Activated T-cell treated with anti-CD3 and anti-CD28 coated beads for 4 hours (primary cell): ENCODE data around the gene TLCD2.
"Not testable (repeated sequence)": the region's sequence is repeated elsewhere in the genome, so short reads cannot be mapped to it uniquely, and the experiment has no call there.

ENCODE experiments used
- DNase-seq: peaks from one replicate; pipeline ENCODE4 v3.0.0-alpha.2; 2020

TLCD2 gene

DNA sequence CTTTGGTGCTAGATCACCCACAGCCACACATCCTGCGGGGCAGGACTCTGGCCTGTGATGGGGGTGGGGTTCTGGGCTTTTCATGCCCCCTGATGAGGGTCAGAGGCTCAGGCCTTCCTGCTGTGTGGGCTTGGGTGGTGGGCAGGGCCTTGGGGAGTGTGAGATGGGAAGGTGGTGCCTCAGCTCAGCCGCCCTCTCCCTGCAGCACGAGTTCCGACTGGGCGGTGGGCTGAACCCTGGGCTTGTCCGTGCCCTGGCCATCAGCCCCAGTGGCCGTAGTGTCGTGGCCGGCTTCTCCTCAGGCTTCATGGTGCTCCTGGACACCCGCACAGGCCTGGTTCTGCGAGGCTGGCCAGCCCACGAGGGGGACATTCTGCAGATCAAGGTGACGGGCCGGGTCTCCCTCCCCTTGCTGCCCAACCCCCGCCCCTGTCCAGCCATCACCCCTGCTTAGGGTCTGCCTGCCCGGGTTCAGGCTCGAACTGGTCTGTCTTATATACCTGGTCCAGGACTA, 25.7 kb upstream of the TLCD2 start:
- DNase-seq = no peak

DNA sequence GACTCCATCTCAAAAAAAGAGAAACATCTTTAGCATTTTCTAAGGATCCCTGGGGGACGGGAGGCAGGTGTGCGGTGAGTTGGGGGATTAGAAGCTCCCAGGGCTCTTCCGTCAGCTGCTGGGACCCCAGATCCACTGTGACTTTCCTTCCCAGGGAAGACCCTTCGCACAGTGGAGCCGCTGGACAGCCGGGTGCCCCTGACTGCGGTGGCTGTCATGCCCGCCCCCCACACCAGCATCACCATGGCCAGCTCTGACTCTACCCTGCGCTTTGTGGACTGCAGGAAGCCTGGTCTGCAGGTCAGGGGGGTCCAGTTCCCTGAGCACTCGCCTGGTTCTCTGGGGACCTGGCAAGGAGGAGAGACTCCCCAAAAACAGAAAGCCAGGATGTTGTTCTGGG, 25.2 kb upstream of the TLCD2 start:
- no peak for DNase-seq

DNA sequence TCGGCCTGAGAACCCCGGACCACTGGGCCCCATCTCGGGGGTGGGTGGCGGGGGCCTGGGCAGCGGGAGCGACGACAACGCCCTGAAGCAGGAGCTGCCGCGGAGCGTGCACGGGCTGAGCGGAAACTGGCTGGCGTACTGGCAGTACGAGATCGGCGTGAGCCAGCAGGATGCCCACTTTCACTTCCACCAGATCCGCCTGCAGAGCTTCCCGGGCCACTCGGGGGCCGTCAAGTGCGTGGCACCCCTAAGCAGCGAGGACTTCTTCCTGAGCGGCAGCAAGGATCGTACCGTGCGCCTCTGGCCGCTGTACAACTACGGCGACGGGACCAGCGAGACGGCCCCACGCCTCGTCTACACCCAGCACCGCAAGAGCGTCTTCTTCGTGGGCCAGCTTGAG, 23.6 kb upstream of the TLCD2 start:
- DNase-seq = no peak

DNA sequence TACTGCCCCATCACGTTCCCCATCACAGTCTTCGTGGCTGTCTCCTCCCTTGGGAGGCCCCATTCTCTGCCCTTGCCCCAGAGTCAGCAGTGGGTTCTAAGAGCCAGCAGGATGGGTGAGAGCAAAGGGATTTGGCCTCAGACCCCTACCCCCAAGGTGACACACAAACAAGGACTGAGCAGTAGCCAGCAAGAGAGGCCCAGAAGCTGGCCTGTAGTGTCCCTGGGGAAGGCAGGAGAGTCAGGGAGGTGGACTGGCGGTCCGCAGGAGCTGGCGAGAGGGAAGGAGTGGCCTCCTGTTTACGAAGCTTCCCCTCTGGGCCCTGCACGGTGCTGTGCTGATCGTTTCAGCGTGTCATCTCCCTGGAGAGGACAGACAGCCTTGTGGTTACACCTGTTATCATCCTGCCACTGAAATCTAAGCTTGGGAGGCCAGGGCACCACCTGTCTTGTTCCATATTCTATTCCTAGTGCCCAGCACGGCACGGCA, 22.7 kb upstream of the TLCD2 start:
- no peak for DNase-seq

DNA sequence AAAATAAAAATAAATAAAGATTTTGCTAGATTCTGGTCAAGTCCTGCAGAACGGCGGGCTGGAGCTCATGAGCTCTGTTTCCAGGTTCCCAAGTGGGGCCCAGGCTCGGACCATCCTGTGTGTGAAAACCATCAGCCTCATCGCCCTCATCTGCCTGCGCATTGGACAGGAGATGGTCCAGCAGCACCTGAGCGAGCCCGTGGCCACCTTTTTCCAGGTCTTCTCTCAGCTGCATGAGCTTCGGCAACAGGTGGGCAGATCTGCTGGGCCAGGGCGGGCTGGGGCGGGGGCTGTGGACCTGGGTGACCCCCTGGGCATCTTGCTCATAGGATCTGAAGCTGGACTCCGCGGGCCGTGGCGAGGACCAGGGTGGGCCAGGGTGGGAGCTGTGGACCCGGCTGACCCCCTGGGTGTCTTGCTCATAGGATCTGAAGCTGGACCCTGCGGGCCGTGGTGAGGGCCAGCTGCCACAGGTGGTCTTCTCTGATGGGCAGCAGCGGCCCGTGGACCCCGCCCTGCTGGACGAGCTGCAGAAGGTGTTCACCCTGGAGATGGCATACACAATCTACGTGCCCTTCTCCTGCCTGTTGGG, 22.2 kb upstream of the TLCD2 start:
- DNase-seq = no peak

DNA sequence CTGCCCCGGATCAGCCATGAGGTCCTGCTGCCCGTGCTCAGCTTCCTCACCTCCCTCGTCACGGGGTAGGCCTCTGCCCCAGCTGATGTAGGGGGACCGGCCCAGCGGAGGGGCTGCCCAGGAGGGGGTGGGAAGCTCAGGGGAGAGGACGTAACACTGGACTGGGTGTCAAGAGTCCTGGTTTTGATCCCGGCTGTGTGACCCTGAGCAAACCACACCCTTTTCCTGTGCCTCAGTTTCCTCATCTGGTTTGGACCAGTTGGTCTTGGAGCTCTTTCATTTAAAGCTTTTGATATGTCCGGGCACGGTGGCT, 21.0 kb upstream of the TLCD2 start:
- no peak for DNase-seq

DNA sequence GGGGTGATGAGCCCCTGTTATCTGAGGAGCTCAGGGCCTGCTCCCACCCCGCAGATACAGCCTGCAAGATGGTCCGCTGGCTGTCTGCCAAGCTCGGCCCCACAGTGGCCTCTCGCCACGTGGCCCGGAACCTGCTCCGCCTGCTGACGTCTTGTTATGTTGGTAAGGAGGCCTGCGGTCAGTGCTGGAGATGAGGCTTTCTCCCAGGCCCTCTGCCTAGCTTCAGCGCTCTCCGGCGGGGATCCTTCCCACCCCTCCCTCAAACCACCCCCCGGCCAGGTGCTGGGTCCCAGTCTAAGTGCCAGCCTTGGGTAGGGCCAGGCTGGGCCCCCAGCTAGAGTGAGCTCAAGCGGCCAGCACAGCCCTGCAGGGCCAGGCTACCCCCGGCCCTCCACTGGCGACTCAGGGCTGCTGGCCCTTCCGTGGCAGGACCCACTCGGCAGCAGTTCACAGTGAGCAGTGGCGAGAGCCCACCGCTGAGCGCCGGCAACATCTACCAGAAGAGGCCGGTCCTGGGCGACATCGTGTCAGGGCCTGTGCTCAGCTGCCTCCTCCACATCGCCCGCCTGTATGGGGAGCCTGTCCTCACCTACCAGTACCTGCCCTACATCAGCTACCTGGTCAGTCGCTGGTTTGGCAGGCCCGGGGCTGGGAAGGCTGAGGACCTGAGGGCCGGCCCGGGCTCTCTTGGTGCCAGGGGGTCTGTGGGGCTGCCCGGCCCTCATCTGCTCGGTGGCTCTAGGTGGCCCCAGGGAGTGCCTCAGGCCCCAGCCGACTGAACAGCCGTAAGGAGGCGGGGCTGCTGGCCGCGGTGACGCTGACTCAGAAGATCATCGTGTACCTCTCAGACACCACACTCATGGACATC, 20.4 kb upstream of the TLCD2 start:
- no peak for DNase-seq

DNA sequence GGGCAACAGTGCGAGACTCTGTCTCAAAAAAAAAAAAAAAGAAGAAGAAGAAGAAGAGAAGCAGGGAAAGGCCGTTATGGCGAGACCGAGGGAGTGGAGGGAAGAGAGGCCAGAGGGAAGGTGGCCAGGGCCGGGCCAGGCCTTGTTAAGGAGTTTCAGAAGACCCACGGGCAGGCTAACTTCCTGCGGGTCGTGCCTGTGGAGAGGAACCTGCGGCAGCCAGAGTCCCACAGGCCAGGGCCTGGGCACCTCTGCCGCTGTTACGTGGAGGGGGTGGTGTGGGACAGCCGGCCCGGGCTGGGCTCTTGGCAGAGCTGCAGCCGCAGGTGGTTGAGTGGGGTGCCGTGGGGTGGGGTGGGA, 19.8 kb upstream of the TLCD2 start:
- DNase-seq = no peak

DNA sequence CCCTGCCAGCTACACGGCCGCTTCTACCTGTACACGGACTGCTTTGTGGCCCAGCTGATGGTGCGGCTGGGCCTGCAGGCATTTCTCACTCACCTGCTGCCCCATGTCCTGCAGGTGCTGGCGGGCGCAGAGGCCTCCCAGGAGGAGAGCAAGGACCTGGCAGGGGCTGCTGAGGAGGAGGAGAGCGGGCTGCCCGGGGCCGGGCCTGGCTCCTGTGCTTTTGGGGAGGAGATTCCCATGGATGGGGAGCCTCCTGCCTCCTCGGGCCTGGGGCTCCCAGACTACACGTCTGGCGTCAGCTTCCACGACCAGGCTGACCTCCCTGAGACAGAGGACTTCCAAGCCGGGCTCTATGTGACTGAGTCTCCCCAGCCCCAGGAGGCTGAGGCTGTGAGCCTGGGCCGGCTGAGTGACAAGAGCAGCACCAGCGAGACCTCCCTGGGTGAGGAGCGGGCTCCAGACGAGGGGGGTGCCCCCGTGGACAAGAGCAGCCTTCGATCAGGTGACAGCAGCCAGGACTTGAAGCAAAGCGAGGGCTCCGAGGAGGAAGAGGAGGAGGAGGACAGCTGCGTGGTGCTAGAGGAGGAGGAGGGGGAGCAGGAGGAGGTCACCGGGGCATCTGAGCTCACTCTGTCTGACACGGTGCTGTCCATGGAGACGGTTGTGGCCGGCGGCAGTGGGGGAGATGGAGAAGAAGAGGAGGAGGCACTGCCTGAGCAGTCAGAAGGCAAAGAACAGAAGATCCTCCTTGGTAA, 17.9 kb upstream of the TLCD2 start:
- no peak for DNase-seq

DNA sequence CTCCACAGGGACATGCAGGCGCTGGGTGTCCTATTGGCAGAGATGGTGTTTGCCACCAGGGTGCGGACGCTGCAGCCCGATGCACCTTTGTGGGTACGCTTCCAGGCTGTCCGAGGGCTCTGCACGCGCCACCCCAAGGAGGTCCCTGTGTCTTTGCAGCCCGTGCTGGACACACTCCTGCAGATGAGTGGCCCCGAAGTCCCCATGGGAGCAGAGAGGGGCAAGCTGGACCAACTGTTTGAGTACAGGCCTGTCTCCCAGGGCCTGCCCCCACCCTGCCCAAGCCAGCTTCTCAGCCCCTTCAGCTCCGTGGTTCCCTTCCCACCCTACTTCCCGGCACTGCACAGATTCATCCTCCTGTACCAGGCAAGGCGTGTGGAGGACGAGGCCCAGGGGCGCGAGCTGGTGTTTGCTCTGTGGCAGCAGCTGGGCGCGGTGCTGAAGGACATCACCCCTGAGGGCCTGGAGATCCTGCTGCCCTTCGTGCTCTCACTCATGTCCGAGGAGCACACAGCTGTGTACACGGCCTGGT, 17.1 kb upstream of the TLCD2 start:
- no peak for DNase-seq

DNA sequence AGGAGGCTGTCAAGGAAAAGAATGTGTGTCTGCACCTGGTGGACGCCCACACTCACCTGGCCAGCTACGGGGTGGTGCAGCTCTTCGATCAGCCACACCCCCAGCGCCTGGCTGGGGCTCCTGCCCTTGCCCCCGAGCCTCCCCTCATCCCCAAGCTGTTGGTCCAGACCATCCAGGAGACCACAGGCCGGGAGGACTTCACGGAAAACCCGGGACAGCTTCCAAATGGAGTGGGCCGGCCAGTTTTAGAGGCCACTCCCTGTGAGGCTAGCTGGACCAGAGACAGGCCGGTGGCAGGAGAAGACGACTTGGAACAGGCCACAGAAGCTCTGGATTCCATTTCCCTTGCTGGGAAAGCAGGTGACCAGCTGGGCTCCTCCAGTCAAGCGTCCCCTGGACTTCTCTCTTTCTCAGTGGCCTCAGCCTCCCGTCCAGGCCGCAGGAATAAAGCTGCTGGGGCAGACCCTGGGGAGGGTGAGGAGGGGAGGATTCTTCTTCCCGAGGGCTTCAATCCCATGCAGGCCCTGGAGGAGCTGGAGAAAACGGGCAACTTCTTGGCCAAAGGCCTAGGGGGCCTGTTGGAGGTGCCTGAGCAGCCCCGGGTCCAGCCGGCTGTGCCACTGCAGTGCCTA, 16.6 kb upstream of the TLCD2 start:
- no peak for DNase-seq

DNA sequence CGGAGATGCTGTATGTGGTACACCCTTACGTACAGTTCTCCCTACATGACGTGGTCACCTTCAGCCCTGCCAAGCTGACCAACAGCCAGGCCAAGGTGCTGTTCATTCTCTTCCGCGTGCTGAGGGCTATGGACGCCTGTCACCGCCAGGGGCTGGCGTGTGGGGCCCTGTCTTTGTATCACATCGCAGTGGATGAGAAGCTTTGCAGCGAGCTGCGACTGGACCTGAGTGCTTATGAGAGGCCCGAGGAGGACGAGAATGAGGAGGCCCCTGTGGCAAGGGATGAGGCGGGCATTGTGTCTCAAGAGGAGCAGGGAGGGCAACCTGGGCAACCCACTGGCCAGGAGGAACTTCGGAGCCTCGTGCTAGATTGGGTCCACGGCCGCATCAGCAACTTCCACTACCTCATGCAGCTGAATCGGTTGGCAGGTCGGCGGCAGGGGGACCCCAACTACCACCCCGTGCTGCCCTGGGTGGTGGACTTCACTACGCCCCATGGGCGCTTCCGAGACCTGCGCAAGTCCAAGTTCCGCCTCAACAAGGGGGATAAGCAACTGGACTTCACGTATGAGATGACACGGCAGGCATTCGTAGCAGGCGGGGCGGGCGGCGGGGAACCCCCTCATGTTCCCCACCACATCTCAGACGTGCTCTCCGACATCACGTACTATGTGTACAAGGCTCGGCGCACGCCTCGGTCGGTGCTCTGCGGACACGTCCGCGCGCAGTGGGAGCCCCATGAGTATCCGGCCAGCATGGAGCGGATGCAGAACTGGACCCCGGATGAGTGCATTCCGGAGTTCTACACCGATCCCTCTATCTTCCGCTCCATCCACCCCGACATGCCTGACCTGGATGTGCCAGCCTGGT, 15.7 kb upstream of the TLCD2 start:
- DNase-seq = no peak

DNA sequence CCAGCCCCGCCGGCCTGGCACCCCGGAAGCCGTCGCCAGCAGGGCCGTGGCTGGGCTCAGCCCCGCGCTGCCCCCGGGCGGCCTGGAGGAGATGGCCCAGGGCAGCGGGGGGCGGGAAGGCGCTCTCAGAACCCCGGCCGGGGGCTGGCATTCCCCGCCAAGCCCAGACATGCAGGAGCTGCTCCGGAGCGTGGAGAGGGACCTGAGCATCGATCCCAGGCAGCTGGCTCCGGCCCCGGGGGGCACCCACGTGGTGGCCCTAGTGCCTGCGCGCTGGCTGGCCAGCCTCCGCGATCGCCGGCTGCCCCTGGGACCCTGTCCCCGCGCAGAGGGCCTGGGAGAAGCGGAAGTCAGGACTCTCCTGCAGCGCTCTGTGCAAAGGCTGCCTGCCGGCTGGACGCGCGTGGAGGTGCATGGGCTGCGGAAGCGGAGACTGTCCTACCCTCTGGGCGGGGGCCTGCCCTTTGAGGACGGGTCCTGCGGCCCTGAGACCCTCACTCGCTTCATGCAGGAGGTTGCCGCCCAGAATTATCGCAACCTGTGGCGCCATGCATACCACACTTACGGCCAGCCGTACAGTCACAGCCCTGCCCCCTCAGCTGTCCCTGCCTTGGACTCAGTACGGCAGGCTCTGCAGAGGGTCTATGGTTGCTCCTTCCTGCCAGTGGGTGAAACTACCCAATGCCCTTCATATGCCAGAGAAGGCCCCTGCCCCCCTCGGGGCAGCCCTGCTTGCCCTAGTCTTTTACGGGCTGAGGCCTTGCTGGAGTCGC, 14.9 kb upstream of the TLCD2 start:
- DNase-seq = no peak

DNA sequence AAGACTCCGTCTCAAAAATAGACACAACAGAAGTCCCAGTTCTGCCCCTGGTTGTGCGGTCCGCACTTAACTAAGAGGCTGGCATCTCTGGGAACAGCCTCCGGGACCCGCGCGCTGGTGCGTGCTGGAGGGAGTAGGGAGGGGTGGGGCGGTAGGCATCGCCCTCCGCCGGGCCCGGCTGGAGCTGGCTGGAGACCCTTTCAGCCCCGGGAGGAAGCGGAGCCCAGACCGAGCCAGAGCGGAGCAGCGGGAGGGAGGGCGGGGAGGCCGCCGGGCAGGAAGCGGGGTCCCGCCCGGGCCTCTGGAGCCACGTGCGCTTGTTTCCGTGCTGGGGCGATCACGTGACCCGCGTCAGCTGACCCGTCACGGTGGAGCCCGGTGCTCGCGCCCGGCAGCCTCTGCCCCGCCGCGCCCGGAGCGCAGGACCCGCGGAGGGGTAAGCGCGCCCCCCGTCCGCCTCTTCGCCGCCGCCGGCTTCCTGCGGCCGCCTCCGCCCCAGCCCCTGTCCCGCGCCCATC, 14.2 kb upstream of the TLCD2 start, which contains the start of gene WDR81:
TSS of gene WDR81 (plus strand) at position 354 of the 518 bp plus-strand sequence. CDS start 256 bp downstream, outside the sequence.
- peak; percentile 76 for DNase-seq

DNA sequence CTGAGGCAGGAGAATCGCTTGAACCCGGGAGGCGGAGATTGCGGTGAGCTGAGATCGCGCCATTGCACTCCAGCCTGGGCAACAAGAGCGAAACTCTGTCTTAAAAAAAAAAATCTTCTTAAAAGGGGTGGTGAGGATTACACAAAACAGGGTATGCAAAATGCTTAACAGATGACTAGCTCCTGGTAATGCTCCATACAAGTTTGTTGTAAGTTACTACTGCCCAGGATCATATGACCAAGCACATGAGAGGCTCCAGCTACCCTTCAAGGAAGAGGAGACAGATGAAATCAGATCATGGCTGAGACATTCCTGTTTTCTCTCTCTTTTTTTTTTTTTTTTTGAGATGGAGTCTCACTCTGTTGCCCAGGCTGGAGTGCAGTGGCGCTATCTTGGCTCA, 11.8 kb upstream of the TLCD2 start:
- DNase-seq = not testable (repeated sequence)

DNA sequence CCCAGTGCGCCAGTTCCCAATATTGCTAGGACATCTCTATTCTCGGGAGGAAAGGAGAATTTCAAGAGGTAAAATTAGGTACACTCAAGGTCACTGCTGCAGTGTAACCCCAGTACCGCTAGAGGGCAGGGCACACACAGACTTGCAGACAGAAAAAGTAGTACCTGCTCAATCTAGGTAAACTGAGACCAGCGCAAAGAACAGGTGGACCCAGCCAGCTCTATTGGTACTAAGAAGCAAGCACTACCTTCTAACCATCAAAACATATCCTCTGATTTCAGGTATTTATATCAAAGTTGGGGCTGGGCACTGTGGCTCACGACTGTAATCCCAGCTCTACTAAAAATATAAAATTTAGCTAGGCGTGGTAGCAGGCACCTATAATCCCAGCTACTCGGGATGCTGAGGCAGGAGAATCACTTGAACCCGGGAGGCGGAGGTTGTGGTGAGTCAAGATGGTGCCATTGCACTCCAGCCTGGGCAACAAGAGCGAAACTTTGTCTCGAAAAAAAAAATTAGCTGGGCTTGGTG, 10.7 kb upstream of the TLCD2 start:
- peak; percentile 56 for DNase-seq

DNA sequence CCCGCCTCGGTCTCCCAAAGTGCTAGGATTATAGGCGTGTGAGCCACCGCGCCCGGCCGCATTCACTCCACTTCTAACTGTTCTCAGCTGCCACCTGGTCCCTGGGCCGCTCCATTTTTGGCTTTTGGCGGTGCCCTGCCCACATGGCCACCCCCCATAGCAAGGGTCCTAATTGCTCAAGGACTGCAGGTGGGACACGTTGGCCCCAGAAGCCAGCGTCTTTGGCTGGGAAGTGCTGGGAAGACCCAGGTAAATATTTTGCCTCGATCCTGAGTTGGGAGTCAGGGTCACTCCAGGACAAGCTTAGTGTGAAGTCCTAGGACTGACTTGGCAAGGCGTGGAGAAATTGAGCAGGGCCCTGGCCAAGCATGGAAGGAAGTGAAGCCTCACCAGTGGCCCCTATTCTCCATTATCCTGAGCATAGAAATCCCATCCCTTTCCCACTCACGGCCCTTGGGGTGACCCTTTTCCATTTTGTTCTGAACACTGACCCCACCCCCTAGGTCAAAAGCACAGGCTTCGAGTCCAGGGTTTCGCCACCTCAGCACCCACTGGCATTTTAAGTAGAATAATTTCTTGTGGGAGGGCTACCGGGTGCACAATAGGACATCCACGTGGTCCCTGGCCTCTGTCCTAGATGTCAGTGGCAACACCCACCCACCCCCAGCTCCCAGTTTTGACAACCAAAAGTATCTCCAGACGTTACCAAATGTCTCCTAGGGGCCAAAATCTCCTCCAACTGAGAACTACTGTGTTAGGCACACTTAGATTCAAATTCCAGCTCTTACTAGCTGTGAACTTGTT, 8.4 kb upstream of the TLCD2 start:
- no peak for DNase-seq

DNA sequence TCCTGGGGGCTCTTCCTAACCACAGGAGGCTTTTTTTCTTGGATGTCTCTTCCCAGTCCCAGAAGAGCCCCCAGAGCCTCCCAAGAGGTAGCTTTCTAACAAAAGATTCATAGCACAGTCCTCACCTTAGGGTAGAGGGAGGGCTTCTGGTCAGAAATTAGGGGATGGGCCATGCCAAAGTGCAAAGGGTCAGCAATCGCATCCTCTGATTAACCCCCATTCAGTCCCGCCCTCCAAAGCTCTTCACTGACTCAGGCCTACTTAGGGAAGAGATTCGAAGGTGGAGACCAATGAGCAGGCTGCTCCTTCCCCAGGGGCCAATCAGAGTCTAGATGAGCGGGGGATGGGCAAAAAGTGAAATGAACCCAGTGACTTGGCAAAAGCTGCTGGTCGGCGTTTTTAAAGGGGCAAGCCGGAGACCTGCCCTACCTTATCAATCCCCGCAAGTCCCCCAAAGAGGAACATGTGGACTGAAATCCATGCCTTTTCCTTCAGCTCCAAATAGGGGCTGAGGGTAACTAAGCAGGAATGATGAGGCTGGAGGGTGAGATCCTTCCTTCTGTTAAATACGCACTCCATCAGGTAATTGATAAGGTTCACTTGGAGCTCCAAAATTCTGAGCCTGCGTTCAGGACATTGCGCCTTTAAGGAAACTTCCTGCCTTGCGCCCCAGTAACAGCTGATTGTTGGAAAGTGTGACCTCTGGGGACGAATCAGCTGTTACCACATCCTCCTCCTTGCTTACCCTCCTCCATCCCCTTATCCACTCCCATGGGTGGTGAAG, 6.9 kb upstream of the TLCD2 start:
- peak; percentile 79 for DNase-seq
